HG03354 (cell line): ENCODE measurements around the gene SLC12A4.
A peak's percentile ranks its signal among the peaks of the same experiment; 100 is the strongest.
"Not testable (repeated sequence)": the region's sequence is repeated elsewhere in the genome, so short reads cannot be mapped to it uniquely, and the experiment has no call there.

ENCODE experiments used
- ATAC-seq: cut with Tn5 transposase; IDR thresholded peaks from one replicate; pipeline ENCODE4 v1.9.1; 2021; ENCODE audit warnings: mild to moderate bottlenecking; ENCODE audit not compliant: unreplicated experiment, poor library complexity, severe bottlenecking

Gene SLC12A4

GRCh38 chr16:67931712-67932461 lies 36.5 kb downstream of the SLC12A4 start, which contains the start of gene CTRL:
TSS of gene CTRL (minus strand) at chr16:67931862. CDS start at chr16:67931852, 10 bp downstream.
- ATAC-seq = no peak

GRCh38 chr16:67930678-67931211 lies 37.7 kb downstream of the SLC12A4 start:
- ATAC-seq = no peak

GRCh38 chr16:67930191-67930590 lies 38.2 kb downstream of the SLC12A4 start:
- ATAC-seq = no peak

- peak; percentile 58 for ATAC-seq
Measured at GRCh38 chr16:67928561-67929364, 39.7 kb downstream of the SLC12A4 start.

GRCh38 chr16:67928147-67928546 lies 40.3 kb downstream of the SLC12A4 start:
- no peak for ATAC-seq

GRCh38 chr16:67927131-67927941 lies 41.1 kb downstream of the SLC12A4 start:
- no peak for ATAC-seq

- ATAC-seq = no peak
Measured at GRCh38 chr16:67926181-67926750, 42.2 kb downstream of the SLC12A4 start.

- no peak for ATAC-seq
Measured at GRCh38 chr16:67924140-67924906, 44.1 kb downstream of the SLC12A4 start.

- no peak for ATAC-seq
Measured at GRCh38 chr16:67923414-67924116, 44.9 kb downstream of the SLC12A4 start.

GRCh38 chr16:67922740-67923139 lies 45.7 kb downstream of the SLC12A4 start:
- ATAC-seq = no peak

- no peak for ATAC-seq
Measured at GRCh38 chr16:67922221-67922620, 46.2 kb downstream of the SLC12A4 start.

- no peak for ATAC-seq
Measured at GRCh38 chr16:67919622-67920221, 48.7 kb downstream of the SLC12A4 start.

GRCh38 chr16:67917852-67918236 lies 50.6 kb downstream of the SLC12A4 start:
- ATAC-seq = no peak

- ATAC-seq = no peak
Measured at GRCh38 chr16:67917140-67917851, 51.1 kb downstream of the SLC12A4 start.

- no peak for ATAC-seq
Measured at GRCh38 chr16:67915831-67916723, 52.4 kb downstream of the SLC12A4 start.

GRCh38 chr16:67915496-67915769 lies 53.0 kb downstream of the SLC12A4 start:
- ATAC-seq = not testable (repeated sequence)
